Tibial artery (tissue), 4 donors: Measurements from ENCODE around the gene CALD1.

Experiments used
- DNase-seq, 2 donors: peaks; one replicate each; pipeline ENCODE4 v3.0.0-alpha.2; 2019
- H3K27ac ChIP-seq, 2 donors: fragments of 200-600 bp; sonication (generic) in 1 of 2; 1 replicate in 1 of 2; 2 replicates in 1 of 2; pipeline ENCODE4 v1.5.1; 2018 to 2019; ENCODE audit warnings: mild to moderate bottlenecking in 1 of 2
- H3K27me3 ChIP-seq, 2 donors: fragments of 200-600 bp; sonication (generic) in 1 of 2; one replicate each; pipeline versions ENCODE4 v1.5.1 to v1.6.0; 2016 to 2019
- H3K36me3 ChIP-seq, 3 donors: fragments of 200-600 bp; sonication (generic) in 2 of 3; one replicate each; pipeline ENCODE4 v1.5.1; 2016 to 2019; ENCODE audit warnings: mild to moderate bottlenecking in 2 of 3
- H3K4me1 ChIP-seq, 4 donors: fragments of 200-600 bp; sonication (generic) in 2 of 4; 1 replicate in 3 of 4; 2 replicates in 1 of 4; pipeline ENCODE4 v1.5.1; 2016 to 2019
- H3K4me3 ChIP-seq, 2 donors: fragments of 200-600 bp; sonication (generic) in 1 of 2; 1 replicate in 1 of 2; 2 replicates in 1 of 2; pipeline ENCODE4 v1.5.1; 2018 to 2019; ENCODE audit warnings: mild to moderate bottlenecking in 2 of 2
- H3K9me3 ChIP-seq, 3 donors: fragments of 200-600 bp; sonication (generic) in 1 of 3; one replicate each; pipeline ENCODE4 v1.5.1; 2016 to 2019
- CTCF ChIP-seq, 2 experiments: fragments of 200-600 bp in 1 of 2; fragments of 450-650 bp in 1 of 2; IDR thresholded peaks; one replicate each; pipeline ENCODE4 v1.5.1; 2017 to 2019; ENCODE audit warnings: antibody characterized with exemption in 2 of 2, mild to moderate bottlenecking in 1 of 2, moderate library complexity in 1 of 2
- intact Hi-C: fragments of 100-400 bp; cut with DNase I; formaldehyde crosslinking; loops from one replicate; pipeline ENCODE4 v1.15.0; 2023; ENCODE audit warnings: low total_unique reads

CALD1 gene

GRCh38 chr7:134777908-134778580 is 1.4 kb upstream of the CALD1 start:
- no peak for DNase-seq
- no peak for TF ChIP-seq CTCF (IDR thresholded peaks at IDR 0.05)
- Histone ChIP-seq H3K9me3 (no peaks in the 10 kb centered on the region), H3K36me3 (peaks cover 0 to 2% (median 0%) of the 10 kb centered on the region in 3 donors), H3K27me3 (no peaks in the 10 kb centered on the region), H3K4me3 (no peak overlapping the region), H3K4me1 (peaks cover 0 to 26% (median 15%) of the 10 kb centered on the region in 4 donors), H3K27ac (peak overlapping the region; percentile 89 to 94)
- intact Hi-C loops: no loop called here

GRCh38 chr7:134779741-134780065 is 269 bp downstream of the CALD1 start:
- H3K27ac ChIP-seq: peak overlapping the region; percentile 89 to 94
- H3K4me3 ChIP-seq: peak overlapping the region; percentile 67 to 70
- H3K4me1 ChIP-seq: peaks cover 0 to 42% (median 26%) of the 10 kb centered on the region in 4 donors
- H3K36me3 ChIP-seq: peaks cover 0 to 6% (median 0%) of the 10 kb centered on the region in 3 donors
- intact Hi-C loops: loop anchor here (2.0 to 5.0 kb wide), 2 partner anchors 55 to 58 kb away; no protein-coding TSS in a partner anchor
- no peaks in the 10 kb centered on the region for H3K27me3 ChIP-seq
- no peak for TF ChIP-seq CTCF (IDR thresholded peaks at IDR 0.05)
- no peaks in the 10 kb centered on the region for H3K9me3 ChIP-seq
- DNase-seq: no peak

- Histone ChIP-seq H3K27ac (peak overlapping the region; percentile 89 to 94), H3K4me1 (peaks cover 0 to 48% (median 29%) of the 10 kb centered on the region in 4 donors), H3K36me3 (peaks cover 0 to 10% (median 0%) of the 10 kb centered on the region in 3 donors), H3K9me3 (no peaks in the 10 kb centered on the region), H3K4me3 (peak overlapping the region; percentile 67 to 70), H3K27me3 (no peaks in the 10 kb centered on the region)
- TF ChIP-seq CTCF (IDR thresholded peaks at IDR 0.05): no peak
- intact Hi-C loops: loop anchor here (2.0 to 5.0 kb wide), 2 partner anchors 55 to 57 kb away; no protein-coding TSS in a partner anchor
- no peak for DNase-seq
These were observed 863 bp downstream of the CALD1 start for GRCh38 chr7:134780166-134780828.

GRCh38 chr7:134781171-134781570 is 1.7 kb downstream of the CALD1 start:
- peak overlapping the region; percentile 67 to 70 for H3K4me3 ChIP-seq
- H3K4me1 ChIP-seq: peaks cover 0 to 57% (median 33%) of the 10 kb centered on the region in 4 donors

GRCh38 chr7:134782121-134782623 is 2.7 kb downstream of the CALD1 start:
- Histone ChIP-seq H3K27me3 (no peaks in the 10 kb centered on the region), H3K9me3 (no peaks in the 10 kb centered on the region), H3K4me3 (peak overlapping the region; percentile 67 to 70), H3K27ac (peak overlapping the region; percentile 89 to 94), H3K4me1 (peaks cover 0 to 65% (median 39%) of the 10 kb centered on the region in 4 donors), H3K36me3 (peaks cover 0 to 12% (median 0%) of the 10 kb centered on the region in 3 donors)
- no peak for TF ChIP-seq CTCF (IDR thresholded peaks at IDR 0.05)
- intact Hi-C loops: loop anchor here (5.0 kb wide), 1 partner anchor 55 kb away; no protein-coding TSS in a partner anchor
- DNase-seq: no peak

More at GRCh38 chr7:134781171-134781570, 1.7 kb downstream of the CALD1 start:
- intact Hi-C loops: loop anchor here (2.0 to 5.0 kb wide), 2 partner anchors 56 kb away; no protein-coding TSS in a partner anchor
- H3K9me3 ChIP-seq: no peaks in the 10 kb centered on the region
- H3K36me3 ChIP-seq: peaks cover 0 to 12% (median 0%) of the 10 kb centered on the region in 3 donors
- H3K27me3 ChIP-seq: no peaks in the 10 kb centered on the region
- TF ChIP-seq CTCF (IDR thresholded peaks at IDR 0.05): no peak
- H3K27ac ChIP-seq: peak overlapping the region; percentile 89 to 94
- DNase-seq: no peak
